GM12878 (cell line): ENCODE measurements around the gene POU5F1. TPM values are rescaled to one million over a fixed set of nuclear protein-coding genes. Genes with fewer than 3 reads are reported as not detected.

Source experiments
- ATAC-seq: fragments of 200-7000 bp; cut with Tn5 transposase; 3 replicates; pipeline ENCODE4 v1.9.1; 2020; ENCODE audit warnings: mild to moderate bottlenecking, moderate library complexity
- BruUV-seq: library from RNA; stranded (reverse); fragments of 400-500 nt; replicated peaks from 2 replicates; lab custom pipeline; 2021; lab: Mats Ljungman, UMichigan
- CTCF ChIA-PET: fragments of 300-600 bp; sonication (Branson Sonifier 250); formaldehyde crosslinking; extraction: SDS; loops from one replicate; lab custom pipeline; 2021; ENCODE audit warnings: inconsistent platforms; lab: Yijun Ruan, JAX
- POLR2A ChIA-PET: fragments of 350-600 bp; formaldehyde crosslinking; extraction: SDS; loops from one replicate; lab custom pipeline; 2021; ENCODE audit warnings: inconsistent platforms; lab: Charles Lee
- RAD21 ChIA-PET: fragments of 300-600 bp; sonication (Branson Sonifier 250); formaldehyde crosslinking; loops from one replicate; lab custom pipeline; 2023; ENCODE audit warnings: antibody characterized with exemption; ENCODE audit not compliant: unreplicated experiment; lab: Charles Lee
- SMC1A ChIA-PET: fragments of 300-600 bp; sonication (Branson Sonifier 250); formaldehyde crosslinking; loops from one replicate; lab custom pipeline; 2023; ENCODE audit not compliant: unreplicated experiment, uncharacterized antibody; lab: Charles Lee
- DNase-seq: peaks from one replicate; pipeline ENCODE4 v3.0.0-alpha.2; 2011; ENCODE audit warnings: low read depth, low spot score
- FAIRE-seq: peaks from 3 replicates; lab custom pipeline; 2011; peaks lifted over from hg19 to GRCh38; lab: Jason Lieb, UNC
- H2AFZ ChIP-seq: 2 replicates; pipeline ENCODE4 v1.6.0; 2011; ENCODE audit warnings: low read depth, low read length, control low read depth; ENCODE audit not compliant: control insufficient read depth
- H3K27ac ChIP-seq: 2 replicates; pipeline ENCODE4 v1.5.1; 2011; ENCODE audit warnings: control low read depth; ENCODE audit not compliant: control insufficient read depth, insufficient read depth
- H3K27me3 ChIP-seq, 2 experiments: replicated peaks in 1 of 2; 2 replicates each; pipeline versions ENCODE4 v1.6.0 to v1.6.1; 2011; ENCODE audit warnings: low read length in 1 of 2; ENCODE audit not compliant: control insufficient read depth in 2 of 2, insufficient read depth in 2 of 2
- H3K36me3 ChIP-seq, 2 experiments: 2 replicates each; pipeline ENCODE4 v1.5.1; 2011; ENCODE audit warnings: low read length in 1 of 2; ENCODE audit not compliant: control insufficient read depth in 2 of 2, insufficient read depth in 2 of 2
- H3K4me1 ChIP-seq: 2 replicates; pipeline ENCODE4 v1.6.1; 2011; ENCODE audit warnings: mild to moderate bottlenecking, low read length, moderate library complexity, mixed read lengths; ENCODE audit not compliant: control insufficient read depth, insufficient read depth
- H3K4me2 ChIP-seq: 2 replicates; pipeline ENCODE4 v1.6.0; 2011; ENCODE audit warnings: control low read depth; ENCODE audit not compliant: control insufficient read depth, insufficient read depth
- H3K4me3 ChIP-seq: fragments of 200-600 bp; sonication (generic); 2 replicates; pipeline ENCODE4 v1.5.1; 2016
- H3K79me2 ChIP-seq: 2 replicates; pipeline ENCODE4 v1.6.0; 2011; ENCODE audit warnings: low read length; ENCODE audit not compliant: control insufficient read depth, insufficient read depth
- H3K9ac ChIP-seq: 2 replicates; pipeline ENCODE4 v1.8.0; 2011; ENCODE audit warnings: low read length, control low read depth, mixed read lengths; ENCODE audit not compliant: control insufficient read depth, insufficient read depth
- H3K9me3 ChIP-seq: replicated peaks from 3 replicates; pipeline ENCODE4 v1.5.1; 2011; ENCODE audit warnings: mild to moderate bottlenecking, low read length; ENCODE audit not compliant: control insufficient read depth, insufficient read depth
- H4K20me1 ChIP-seq: 2 replicates; pipeline ENCODE4 v1.6.0; 2011; ENCODE audit not compliant: control insufficient read depth, insufficient read depth
- HDGF ChIP-seq: fragments of 450-650 bp; IDR thresholded peaks from 2 replicates; pipeline ENCODE4 v1.6.1; 2016; ENCODE audit warnings: antibody characterized with exemption
- RAD21 ChIP-seq: IDR thresholded peaks from 2 replicates; pipeline ENCODE4 v1.6.1; 2011; ENCODE audit warnings: mild to moderate bottlenecking, low read depth, low read length, moderate library complexity; ENCODE audit not compliant: insufficient read depth
- SMC3 ChIP-seq: IDR thresholded peaks from 2 replicates; pipeline ENCODE4 v1.6.1; 2011; ENCODE audit warnings: low read length, improper control_type of control experiment, borderline replicate concordance
- YY1 ChIP-seq: IDR thresholded peaks from 2 replicates; pipeline ENCODE4 v1.6.1; 2011; ENCODE audit warnings: low read depth, mild to moderate bottlenecking, low read length
- WGBS: methylation state at CpG from one replicate; pipeline ENCODE4 v1.1.6; 2016; ENCODE audit warnings: low lambda C conversion rate; ENCODE audit not compliant: insufficient replicate concordance, insufficient coverage; ENCODE audit errors: missing lambda C conversion rate; 5-methylcytosine and 5-hydroxymethylcytosine counted together
- in situ Hi-C: fragments of 300-500 bp; cut with MboI; formaldehyde crosslinking; loops from 9 replicates; pipeline ENCODE4 v1.14.3; 2018; ENCODE audit warnings: mixed read lengths
- intact Hi-C: fragments of 100-400 bp; cut with micrococcal nuclease; formaldehyde crosslinking; loops from one replicate; pipeline ENCODE4 v1.14.2; 2022; ENCODE audit not compliant: unreplicated experiment
- polyA plus RNA-seq, 11 experiments: library from polyadenylated mRNA; depleted of rRNA in 4 of 11; unstranded in 6 of 11; stranded (reverse) in 5 of 11; fragments of >200 nt; fragmentation: Nextera tagmentation in 4 of 11; fragmentation: Illumina TruSeq in 1 of 11; extraction: Ambion mirVana in 4 of 11; extraction: Trizol in 1 of 11; gene quantifications; 1 replicate in 1 of 11; 2 replicates in 10 of 11; pipeline versions ENCODE4 v1.2.1 to v1.2.3, GENCODE V29; 2011 to 2016; ENCODE audit warnings: inconsistent platforms in 2 of 11, missing spikeins in 2 of 11, low read depth in 1 of 11
- total RNA-seq, 4 experiments: library from RNA; depleted of rRNA in 3 of 4; stranded (reverse); fragments of >200 nt in 3 of 4; fragmentation: Illumina TruSeq in 1 of 4; extraction: Trizol in 1 of 4; gene quantifications; 2 replicates each; pipeline versions ENCODE4 v1.2.1 to v1.2.3, GENCODE V29; 2013 to 2021
- TF ChIP-seq, protein P1 (sequence below), 3 experiments: IDR thresholded peaks in 2 of 3; conservative IDR thresholded peaks in 1 of 3; 2 replicates each; pipeline ENCODE4 v1.5.1; 2011; ENCODE audit warnings: low read depth in 3 of 3, low read length in 3 of 3, mild to moderate bottlenecking in 3 of 3, control low read depth in 2 of 3, moderate library complexity in 2 of 3, inconsistent platforms in 1 of 3, mixed read lengths in 1 of 3; ENCODE audit not compliant: control insufficient read depth in 2 of 3, insufficient read depth in 1 of 3; ENCODE audit errors: extremely low read depth in 1 of 3

The POU5F1 gene
- total and polyA plus RNA-seq, 10 of the 15 experiments (the other 5 are each of a cell fraction or from before 2014, with no cell fraction given): 1.4 to 5.5 (median 3.2) TPM

GRCh38 chr6:31128093-31128676 is 42.3 kb downstream of the POU5F1 start:
- ChIA-PET POLR2A (interaction anchor here (1.2 kb wide), 1 partner anchor 59 kb away, joined by 4 read pairs; no protein-coding TSS in a partner anchor), CTCF (interaction anchor here (0.7 to 22.9 kb wide), 21 partner anchors 9 to 776 kb away, joined by 3 to 326 read pairs (median 4); partner anchors contain the start of genes C6orf15, CCHCR1, PSORS1C2 and TCF19)
- FAIRE-seq (peak; percentile 91), ATAC-seq (peak; percentile 81)
- no peaks in the 10 kb centered on the region; the same call in 1 of the 2 replicates for H3K4me1 ChIP-seq
- no peaks in the 10 kb centered on the region for H3K36me3 ChIP-seq
- no peak overlapping the region for H3K4me3 ChIP-seq
- in situ Hi-C loops: no loop called here
- TF ChIP-seq YY1 (0 out of 2 replicates have a peak, but pooled peaks have one; percentile 41), RAD21 (peak; percentile 30; the same call in 1 of the 2 replicates), HDGF (no peak), SMC3 (peak; percentile 56; the same call in 1 of the 2 replicates)
- TF ChIP-seq, protein P1, sequence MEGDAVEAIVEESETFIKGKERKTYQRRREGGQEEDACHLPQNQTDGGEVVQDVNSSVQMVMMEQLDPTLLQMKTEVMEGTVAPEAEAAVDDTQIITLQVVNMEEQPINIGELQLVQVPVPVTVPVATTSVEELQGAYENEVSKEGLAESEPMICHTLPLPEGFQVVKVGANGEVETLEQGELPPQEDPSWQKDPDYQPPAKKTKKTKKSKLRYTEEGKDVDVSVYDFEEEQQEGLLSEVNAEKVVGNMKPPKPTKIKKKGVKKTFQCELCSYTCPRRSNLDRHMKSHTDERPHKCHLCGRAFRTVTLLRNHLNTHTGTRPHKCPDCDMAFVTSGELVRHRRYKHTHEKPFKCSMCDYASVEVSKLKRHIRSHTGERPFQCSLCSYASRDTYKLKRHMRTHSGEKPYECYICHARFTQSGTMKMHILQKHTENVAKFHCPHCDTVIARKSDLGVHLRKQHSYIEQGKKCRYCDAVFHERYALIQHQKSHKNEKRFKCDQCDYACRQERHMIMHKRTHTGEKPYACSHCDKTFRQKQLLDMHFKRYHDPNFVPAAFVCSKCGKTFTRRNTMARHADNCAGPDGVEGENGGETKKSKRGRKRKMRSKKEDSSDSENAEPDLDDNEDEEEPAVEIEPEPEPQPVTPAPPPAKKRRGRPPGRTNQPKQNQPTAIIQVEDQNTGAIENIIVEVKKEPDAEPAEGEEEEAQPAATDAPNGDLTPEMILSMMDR (IDR thresholded peaks at IDR 0.05 in 2 of 3, conservative IDR thresholded peaks at IDR 0.05 in 1 of 3; ENCODE audit: control insufficient read depth in 2 of 3, extremely low read depth in 1 of 3, insufficient read depth in 1 of 3, low read depth in 3 of 3, low read length in 3 of 3): peak; percentile 80 to 90 (median 82)
- TF ChIP-seq, all 136 proteins: peak for 4
- RAD21 ChIA-PET: interaction anchor here (0.7 to 1.5 kb wide), 4 partner anchors 9 to 228 kb away, joined by 3 to 4 read pairs (median 3); no protein-coding TSS in a partner anchor
- no peaks in the 10 kb centered on the region for H3K79me2 ChIP-seq
- no peak overlapping the region for H3K27ac ChIP-seq
- no peak overlapping the region for H3K4me2 ChIP-seq
- H3K9me3 ChIP-seq: no peaks in the 10 kb centered on the region
- no peaks in the 10 kb centered on the region; a peak in 4 of 4 replicates for H3K27me3 ChIP-seq
- BruUV-seq: no TSS peak
- H2AFZ ChIP-seq: no peak overlapping the region
- under 1% methylated on average over 8 of the region's 8 CpGs for WGBS
- SMC1A ChIA-PET: interaction anchor here (0.9 to 2.9 kb wide), 7 partner anchors 8 to 214 kb away, joined by 3 to 8 read pairs (median 3); partner anchors contain the start of gene VARS2
- intact Hi-C loops: no loop called here
- no peak overlapping the region for H3K9ac ChIP-seq
- peak; percentile 13 for DNase-seq
- no peaks in the 10 kb centered on the region for H4K20me1 ChIP-seq
